Keratinocyte (primary cell): ENCODE data around the gene ARMC8. TPM values are rescaled to one million over a fixed set of nuclear protein-coding genes. Genes with fewer than 3 reads are reported as not detected.

Experiments used
- DNase-seq: peaks from one replicate; pipeline ENCODE4 v3.0.0-alpha.2; 2011; ENCODE audit warnings: low read depth, missing footprints, low spot score
- FAIRE-seq: peaks from 2 replicates; lab custom pipeline; 2011; peaks lifted over from hg19 to GRCh38; lab: Jason Lieb, UNC
- H2AFZ ChIP-seq: 2 replicates; pipeline ENCODE4 v1.6.0; 2012; ENCODE audit warnings: low read length, control low read depth, inconsistent platforms; ENCODE audit not compliant: control insufficient read depth
- H3K27ac ChIP-seq: 2 replicates; pipeline ENCODE4 v1.5.1; 2011; ENCODE audit warnings: low read length; ENCODE audit not compliant: control insufficient read depth, insufficient read depth
- H3K27me3 ChIP-seq: 3 replicates; pipeline ENCODE4 v1.6.0; 2011; ENCODE audit warnings: low read length; ENCODE audit not compliant: control insufficient read depth, insufficient read depth; ENCODE audit errors: extremely low read depth
- H3K36me3 ChIP-seq, 2 experiments: 2 replicates in 1 of 2; 3 replicates in 1 of 2; pipeline ENCODE4 v1.5.1; 2011; ENCODE audit warnings: low read length in 2 of 2, mild to moderate bottlenecking in 1 of 2; ENCODE audit not compliant: control insufficient read depth in 2 of 2, insufficient read depth in 2 of 2; ENCODE audit errors: extremely low read depth in 1 of 2
- H3K4me1 ChIP-seq: 3 replicates; pipeline ENCODE4 v1.5.1; 2011; ENCODE audit warnings: low read length; ENCODE audit not compliant: control insufficient read depth, insufficient read depth; ENCODE audit errors: extremely low read depth
- H3K4me2 ChIP-seq: 3 replicates; pipeline ENCODE4 v1.6.0; 2011; ENCODE audit warnings: low read depth, low read length; ENCODE audit not compliant: control insufficient read depth, insufficient read depth; ENCODE audit errors: extremely low read depth
- H3K4me3 ChIP-seq, 3 experiments: fragments of 200-600 bp in 1 of 3; sonication (generic) in 1 of 3; 2 replicates in 2 of 3; 3 replicates in 1 of 3; pipeline ENCODE4 v1.5.1; 2011 to 2016; ENCODE audit warnings: low read length in 3 of 3, mild to moderate bottlenecking in 3 of 3, control low read depth in 2 of 3, inconsistent platforms in 1 of 3, low read depth in 1 of 3, mixed read lengths in 1 of 3, mixed run types in 1 of 3, moderate library complexity in 1 of 3; ENCODE audit not compliant: control insufficient read depth in 2 of 3, insufficient read depth in 2 of 3; ENCODE audit errors: extremely low read depth in 1 of 3
- H3K79me2 ChIP-seq: 2 replicates; pipeline ENCODE4 v1.6.0; 2012; ENCODE audit warnings: low read length; ENCODE audit not compliant: control insufficient read depth, insufficient read depth
- H3K9ac ChIP-seq: 3 replicates; pipeline ENCODE4 v1.6.0; 2011; ENCODE audit warnings: low read length; ENCODE audit not compliant: control insufficient read depth, insufficient read depth; ENCODE audit errors: extremely low read depth
- H3K9me1 ChIP-seq: 3 replicates; pipeline ENCODE4 v1.6.0; 2011; ENCODE audit warnings: low read length; ENCODE audit not compliant: control insufficient read depth, insufficient read depth; ENCODE audit errors: extremely low read depth
- H3K9me3 ChIP-seq: 2 replicates; pipeline ENCODE4 v1.5.1; 2012; ENCODE audit warnings: low read depth, low read length; ENCODE audit not compliant: control insufficient read depth
- H4K20me1 ChIP-seq: 3 replicates; pipeline ENCODE4 v1.6.0; 2011; ENCODE audit warnings: low read length; ENCODE audit not compliant: control insufficient read depth, insufficient read depth; ENCODE audit errors: extremely low read depth
- CTCF ChIP-seq, 3 experiments: IDR thresholded peaks in 1 of 3; conservative IDR thresholded peaks in 1 of 3; optimal IDR thresholded peaks in 1 of 3; 2 replicates in 2 of 3; 3 replicates in 1 of 3; pipeline versions ENCODE3 to v1.5.1; 2011; ENCODE audit warnings: low read length in 3 of 3, mild to moderate bottlenecking in 3 of 3, moderate library complexity in 2 of 3, control low read depth in 1 of 3, inconsistent platforms in 1 of 3; ENCODE audit not compliant: insufficient read depth in 2 of 3; ENCODE audit errors: extremely low read depth in 1 of 3
- EZH2 ChIP-seq: IDR thresholded peaks from one replicate; pipeline ENCODE4 v1.6.1; 2012; ENCODE audit warnings: inconsistent platforms, mild to moderate bottlenecking, low read length, moderate library complexity
- dilution Hi-C: fragments of 300-500 bp; cut with MboI; formaldehyde crosslinking; loops from one replicate; pipeline ENCODE4 v1.7.0; 2020; ENCODE audit warnings: low sequenced_read_pairs; ENCODE audit not compliant: extremely low pct_ligation_motif_present
- polyA plus RNA-seq, 5 experiments: library from polyadenylated mRNA; depleted of rRNA in 3 of 5; stranded (reverse) in 3 of 5; stranded (forward) in 1 of 5; unstranded in 1 of 5; fragments of >200 nt; gene quantifications; 1 replicate in 1 of 5; 2 replicates in 3 of 5; 3 replicates in 1 of 5; pipeline versions ENCODE4 v1.2.1 to v1.2.3, GENCODE V29; 2011 to 2012; ENCODE audit warnings: missing spikeins in 2 of 5, low read depth in 1 of 5, low replicate concordance in 1 of 5

ARMC8 gene
- polyA plus RNA-seq, 1 donor (not counting 4 experiments of a cell fraction or from before 2014, with no cell fraction given): 50.8 TPM

GRCh38 chr3:138307899-138308298 lies 120.8 kb downstream of the ARMC8 start:
- Histone ChIP-seq H3K79me2 (no peaks in the 10 kb centered on the region), H3K4me2 (no peak overlapping the region), H3K4me1 (no peaks in the 10 kb centered on the region), H3K9me3 (peaks cover 3% of the 10 kb centered on the region), H2AFZ (no peak overlapping the region), H3K4me3 (no peak overlapping the region), H3K27me3 (no peaks in the 10 kb centered on the region), H4K20me1 (no peaks in the 10 kb centered on the region), H3K36me3 (no peaks in the 10 kb centered on the region), H3K9me1 (no peaks in the 10 kb centered on the region), H3K9ac (no peak overlapping the region), H3K27ac (no peak overlapping the region)
- TF ChIP-seq CTCF (optimal IDR thresholded peaks at IDR 0.05 in 1 of 3, IDR thresholded peaks at IDR 0.05 in 1 of 3, conservative IDR thresholded peaks at IDR 0.05 in 1 of 3; ENCODE audit: extremely low read depth in 1 of 3, insufficient read depth in 2 of 3, low read length in 3 of 3) (no peak), EZH2 (no peak)
- dilution Hi-C loops: no loop called here
- no peak for DNase-seq
- FAIRE-seq: no peak

- no peaks in the 10 kb centered on the region for H4K20me1 ChIP-seq
- no peaks in the 10 kb centered on the region for H3K4me1 ChIP-seq
- H3K4me2 ChIP-seq: no peak overlapping the region
- no peaks in the 10 kb centered on the region for H3K9me1 ChIP-seq
- no peak overlapping the region for H3K27ac ChIP-seq
- TF ChIP-seq EZH2: no peak
- no peak for TF ChIP-seq CTCF (optimal IDR thresholded peaks at IDR 0.05 in 1 of 3, IDR thresholded peaks at IDR 0.05 in 1 of 3, conservative IDR thresholded peaks at IDR 0.05 in 1 of 3; ENCODE audit: extremely low read depth in 1 of 3, insufficient read depth in 2 of 3, low read length in 3 of 3)
- H3K36me3 ChIP-seq: no peaks in the 10 kb centered on the region
- FAIRE-seq (no peak), DNase-seq (no peak)
- H2AFZ ChIP-seq: no peak overlapping the region
- H3K9ac ChIP-seq: no peak overlapping the region
- H3K27me3 ChIP-seq: no peaks in the 10 kb centered on the region
- H3K79me2 ChIP-seq: no peaks in the 10 kb centered on the region
- H3K9me3 ChIP-seq: peaks cover 3% of the 10 kb centered on the region
- dilution Hi-C loops: no loop called here
- H3K4me3 ChIP-seq: no peak overlapping the region
Measured at GRCh38 chr3:138308783-138309182, 121.7 kb downstream of the ARMC8 start.
